Activated CD4-positive, alpha-beta T cell treated with anti-CD3 and anti-CD28 coated beads, Interleukin-2, Interleukin-4, amounts not matched to agents 100 ng/mL and 50 ng/mL, durations not matched to agents 16 hours and 8 hours (primary cell): Measurements from ENCODE around the gene CDH8.

Experiments used
- DNase-seq: peaks from one replicate; pipeline ENCODE4 v3.0.0-alpha.2; 2020; ENCODE audit warnings: low spot score

Gene CDH8

GRCh38 chr16:61616088-61616487 is 420.1 kb downstream of the CDH8 start:
- no peak for DNase-seq

GRCh38 chr16:61611847-61612491 is 424.3 kb downstream of the CDH8 start:
- no peak for DNase-seq

GRCh38 chr16:61606581-61606980 is 429.7 kb downstream of the CDH8 start:
- no peak for DNase-seq
